Cerebellar cortex (tissue), 1 donor: ENCODE data around the gene BLVRB.
A peak's percentile ranks its signal among the peaks of the same experiment; 100 is the strongest.
"Not testable (repeated sequence)": the region's sequence is repeated elsewhere in the genome, so short reads cannot be mapped to it uniquely, and the experiment has no call there.

Source experiments
- DNase-seq: peaks from one replicate; pipeline ENCODE4 v3.0.0-alpha.2; 2015; ENCODE audit warnings: low spot score

BLVRB gene

DNA sequence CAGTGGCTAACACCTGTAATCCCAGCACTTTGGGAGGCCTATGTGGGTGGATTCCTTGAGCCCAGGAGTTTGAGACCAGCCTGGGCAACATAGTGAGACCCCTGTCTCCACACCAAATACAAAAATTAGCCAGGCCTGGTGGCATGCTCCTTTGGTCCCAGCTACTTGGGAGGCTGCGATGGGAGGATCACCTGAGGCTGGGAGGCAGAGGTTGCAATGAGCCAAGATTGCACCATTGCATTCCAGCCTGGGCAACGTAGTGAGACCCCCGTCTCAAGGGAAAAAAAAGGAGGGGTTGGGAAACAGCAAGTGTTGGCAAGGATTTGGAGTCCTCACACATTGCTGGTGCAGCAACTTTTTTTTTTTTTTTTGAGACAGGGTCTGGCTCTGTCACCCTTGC, 20.5 kb upstream of the BLVRB start:
- no peak for DNase-seq

DNA sequence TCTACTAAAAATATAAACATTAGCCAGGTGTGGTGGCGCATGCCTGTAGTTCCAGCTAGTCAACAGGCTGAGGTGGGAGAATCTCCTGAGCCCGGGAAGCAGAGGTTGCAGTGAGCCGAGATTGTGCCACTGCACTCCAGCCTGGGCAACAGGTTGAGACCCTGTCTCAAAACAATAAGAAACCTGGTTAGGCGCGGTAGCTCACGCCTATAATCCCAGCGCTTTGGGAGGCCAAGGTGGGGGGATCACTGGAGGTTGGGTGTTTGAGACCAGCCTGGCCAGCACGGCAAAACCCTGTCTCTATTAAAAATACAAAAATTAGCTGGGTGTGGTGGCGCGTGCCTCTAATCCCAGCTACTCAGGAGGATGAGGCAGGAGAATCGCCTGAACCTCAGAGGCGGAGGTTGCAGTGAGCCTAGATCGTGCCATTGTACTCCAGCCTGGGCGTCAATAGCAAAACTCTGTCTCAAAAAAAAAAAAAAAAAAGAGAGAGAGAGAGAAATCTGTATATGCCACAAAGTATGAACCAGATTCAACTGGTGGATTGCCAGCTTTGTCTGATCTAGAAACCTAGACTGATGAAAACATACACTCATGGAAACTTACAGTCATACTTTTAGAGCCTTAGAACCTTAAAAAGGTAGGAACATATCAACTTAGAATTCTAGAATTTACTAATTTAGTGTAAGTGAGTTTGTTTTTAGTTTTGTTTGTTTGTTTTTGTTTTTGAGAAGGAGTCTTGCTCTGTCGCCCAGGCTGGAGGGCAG, 10.5 kb upstream of the BLVRB start:
- not testable (repeated sequence) for DNase-seq

DNA sequence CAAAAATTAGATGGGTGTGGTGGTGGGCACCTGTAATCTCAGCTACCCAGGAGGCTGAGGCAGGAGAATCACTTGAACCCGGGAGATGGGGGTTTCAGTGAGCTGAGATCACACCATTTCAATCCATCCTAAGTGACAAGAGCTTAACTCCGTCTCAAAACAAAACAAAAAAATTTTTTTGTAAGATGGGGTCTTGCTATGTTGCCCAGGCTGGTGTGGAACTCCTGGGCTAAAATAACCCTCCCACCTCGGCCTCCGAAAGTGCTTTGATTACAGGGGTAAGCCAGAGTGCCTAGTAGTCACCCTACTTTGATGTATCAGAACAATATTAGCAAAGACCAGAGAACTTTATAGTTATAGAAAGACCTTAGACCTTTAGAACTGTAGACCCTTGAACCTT, 9.2 kb upstream of the BLVRB start:
- DNase-seq: no peak

DNA sequence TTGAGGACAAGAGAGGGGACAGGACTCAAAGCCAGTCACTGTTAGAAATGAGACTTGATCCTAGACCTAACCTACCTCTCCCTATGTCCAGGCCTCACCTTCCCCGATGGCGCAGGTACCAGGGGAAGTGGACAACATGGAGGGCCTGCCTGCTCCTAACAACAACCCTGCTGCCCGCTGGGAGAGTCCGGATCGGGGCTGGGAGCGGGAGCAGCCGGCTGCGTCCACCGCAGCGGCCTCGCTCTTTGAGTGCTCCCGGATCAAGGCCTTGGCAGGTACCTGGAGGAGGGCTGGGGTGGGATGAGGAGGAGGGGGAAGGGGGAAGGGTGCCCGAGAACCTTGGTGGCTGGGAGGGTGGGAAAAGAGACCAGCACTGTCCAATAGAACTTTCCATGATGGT, 7.0 kb upstream of the BLVRB start:
- no peak for DNase-seq

DNA sequence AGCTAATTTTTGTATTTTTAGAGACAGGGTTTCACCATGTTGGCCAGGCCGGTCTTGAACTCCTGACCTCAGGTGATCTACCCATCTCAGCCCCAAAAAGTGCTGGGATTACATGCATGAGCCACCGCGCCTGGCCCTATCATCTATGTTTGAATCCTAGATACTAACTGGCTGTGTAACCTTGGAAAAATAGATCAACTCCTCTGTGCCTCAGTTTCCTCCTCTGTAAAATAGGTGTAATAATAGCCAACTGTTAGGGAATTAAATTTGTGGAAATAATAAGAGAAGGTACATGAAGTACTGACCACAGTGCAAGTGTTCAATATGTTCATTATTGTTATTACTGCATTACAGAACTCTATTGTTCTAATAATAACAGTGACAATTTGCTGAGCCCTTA, 5.6 kb upstream of the BLVRB start:
- DNase-seq: no peak

DNA sequence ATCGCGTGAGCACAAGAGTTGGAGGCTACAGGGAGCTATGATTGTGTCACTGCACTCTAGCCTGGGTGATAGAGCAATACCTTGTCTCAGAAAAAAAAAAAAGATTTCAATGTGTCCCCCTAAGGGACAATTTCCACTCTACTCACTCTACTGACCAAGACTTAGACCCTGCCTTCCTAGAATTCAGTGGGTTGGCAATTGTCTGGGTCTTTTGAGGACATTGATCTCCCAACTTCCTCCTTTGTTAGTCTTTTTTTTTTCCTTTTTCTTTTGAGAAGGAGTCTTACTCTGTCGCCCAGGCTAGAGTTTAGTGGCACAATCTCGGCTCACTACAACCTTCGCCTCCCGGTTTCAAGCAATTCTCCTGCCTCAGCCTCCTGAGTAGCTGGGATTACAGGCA, 3.5 kb upstream of the BLVRB start:
- DNase-seq: no peak

DNA sequence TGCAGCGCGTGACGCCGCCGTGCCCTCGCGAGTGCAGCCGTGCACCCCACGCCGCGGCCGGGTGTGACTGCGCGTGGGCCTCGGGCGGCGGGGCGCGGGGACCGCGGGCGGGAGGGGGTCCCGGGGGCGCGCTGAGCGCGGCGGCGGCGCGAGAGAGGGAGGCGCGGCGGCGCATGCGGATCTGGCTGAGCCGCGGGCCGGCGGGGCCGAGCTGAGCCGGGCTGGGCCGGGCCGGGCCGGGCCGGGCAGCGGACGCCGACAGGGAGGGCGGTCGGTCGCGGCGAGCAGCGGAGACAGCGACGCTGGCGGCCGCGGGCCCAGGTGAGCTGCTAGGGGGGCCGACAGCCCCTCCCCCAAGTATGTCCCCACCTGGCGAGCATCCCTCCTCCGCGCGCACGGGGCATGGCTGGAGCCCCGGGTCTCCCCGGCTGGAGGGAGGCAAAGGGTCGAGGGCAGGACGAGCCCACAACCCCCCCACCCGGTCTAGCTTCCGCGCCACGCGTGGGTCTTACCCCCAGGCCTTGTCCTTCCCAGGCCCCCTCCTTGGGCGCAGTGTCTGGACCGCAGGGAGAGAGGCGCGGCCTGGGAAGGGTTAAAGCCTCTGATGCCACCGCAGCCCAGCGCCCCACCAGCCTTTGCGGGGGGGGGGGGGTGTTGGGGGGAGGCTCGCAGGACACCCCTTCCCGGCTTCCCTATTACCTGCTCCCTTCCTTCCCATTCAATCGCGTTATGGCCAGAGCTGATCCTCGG, 1.6 kb upstream of the BLVRB start, which contains the start of gene SPTBN4:
Gene SPTBN4 (plus strand): TSS at position 17 of the 750 bp plus-strand sequence. CDS start 5,621 bp downstream, outside the sequence.
- DNase-seq: no peak

DNA sequence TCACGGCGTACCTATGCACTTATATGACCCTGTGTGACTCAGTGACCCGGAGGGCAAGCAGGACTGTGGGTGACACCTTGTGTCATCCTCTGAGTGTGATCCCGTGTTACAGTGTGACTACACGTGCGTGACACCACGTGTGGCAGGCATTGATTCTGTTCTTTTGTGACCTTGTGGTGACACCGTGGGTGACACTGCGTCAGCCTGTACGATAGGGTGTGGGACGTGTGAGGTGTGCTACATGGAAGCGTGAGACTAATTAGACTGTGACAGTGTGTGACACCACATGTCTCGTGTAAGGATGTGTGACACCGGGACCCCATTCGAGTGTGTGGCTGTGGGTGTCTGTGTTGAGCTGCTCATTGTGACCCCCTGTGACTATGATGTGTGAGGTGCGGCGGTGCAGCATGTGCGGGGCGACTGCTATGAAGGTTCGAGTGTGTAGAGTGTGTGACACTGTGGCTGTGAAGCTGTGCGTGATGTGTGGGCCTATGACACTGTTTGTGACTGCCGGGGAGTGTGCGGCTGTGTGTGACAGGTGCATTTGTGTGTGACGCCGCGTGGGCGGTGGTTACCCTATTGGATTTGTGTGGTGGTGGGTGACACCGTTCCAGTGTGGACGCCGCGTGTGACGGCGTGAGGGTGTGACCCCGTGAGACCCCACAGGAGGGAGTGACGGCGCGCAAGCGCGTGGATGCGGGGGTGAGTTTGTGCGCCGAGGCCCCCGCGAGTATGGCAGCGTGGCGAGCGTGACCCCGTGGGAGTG, 857 bp upstream of the BLVRB start:
- no peak for DNase-seq

DNA sequence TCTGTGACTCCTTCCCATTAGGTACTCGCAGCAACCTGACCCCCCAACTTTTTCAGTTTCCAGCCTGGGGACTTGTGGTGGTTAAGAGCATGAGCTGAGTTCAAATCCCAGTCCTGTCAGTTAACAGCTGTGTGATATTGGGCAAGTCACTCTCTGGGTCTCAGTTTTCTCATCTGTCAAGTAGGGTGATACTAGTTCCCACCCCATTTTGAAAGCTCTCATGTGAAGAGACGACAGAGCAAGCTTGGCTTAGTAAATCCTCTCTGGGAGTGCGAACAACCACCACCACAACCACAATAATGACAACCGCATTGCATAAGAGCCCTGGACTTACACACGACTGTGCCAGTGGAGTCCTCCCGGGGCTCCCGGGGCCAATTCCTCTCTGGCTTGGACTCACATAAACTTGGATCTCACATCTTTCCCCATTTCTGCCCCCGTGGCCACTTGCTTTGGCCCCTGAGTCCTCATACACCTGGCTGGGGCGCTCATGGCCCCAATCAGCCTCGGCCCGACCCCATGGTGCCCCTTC, 454 bp downstream of the BLVRB start:
- peak; percentile 42 for DNase-seq

DNA sequence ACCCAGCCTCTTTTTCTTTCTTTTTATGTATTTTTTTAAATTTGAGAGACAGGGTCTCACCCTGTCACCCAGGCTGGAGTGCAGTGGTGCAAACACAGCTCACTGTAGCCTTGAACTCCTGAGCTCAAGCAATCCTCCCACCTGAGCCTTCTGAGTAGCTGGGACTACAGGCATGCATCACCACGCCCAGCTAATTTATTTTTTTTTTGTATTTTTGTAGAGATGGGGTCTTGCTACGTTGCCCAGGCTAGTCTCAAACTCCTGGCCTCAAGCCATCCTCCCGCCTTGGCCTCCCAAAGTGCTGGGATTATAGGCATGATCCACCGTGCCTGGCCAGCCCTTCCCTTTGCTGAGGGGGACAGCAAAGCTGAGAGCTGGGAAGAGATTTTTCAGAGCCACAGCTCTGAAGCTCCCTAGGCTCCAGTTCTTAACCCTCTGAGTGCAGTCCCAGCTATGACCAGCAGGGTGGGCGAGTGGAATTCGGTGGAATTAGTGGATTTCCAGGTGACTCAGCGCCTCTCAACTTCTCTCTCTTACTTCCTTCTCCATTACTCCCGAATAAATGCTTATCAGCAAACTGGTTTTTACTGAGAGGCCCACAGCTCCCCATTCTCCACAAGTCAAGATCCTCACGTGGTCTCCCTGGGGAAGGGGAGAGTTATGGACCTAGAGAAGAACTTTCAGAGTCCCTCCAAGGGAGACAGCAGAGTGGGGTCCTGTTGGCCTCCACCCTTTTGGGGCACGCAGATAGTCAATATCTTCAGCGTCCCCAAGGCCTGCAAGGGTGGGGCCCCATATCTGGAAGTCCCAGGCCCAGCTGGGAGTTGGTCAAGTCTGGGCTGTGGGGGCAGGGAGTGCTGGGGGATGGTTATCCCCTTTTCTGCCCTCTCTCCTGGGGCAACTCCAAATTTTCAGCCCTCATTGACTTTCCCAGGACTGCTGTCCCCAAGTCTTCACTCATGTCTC, 1.2 kb downstream of the BLVRB start:
- peak; percentile 90 for DNase-seq

DNA sequence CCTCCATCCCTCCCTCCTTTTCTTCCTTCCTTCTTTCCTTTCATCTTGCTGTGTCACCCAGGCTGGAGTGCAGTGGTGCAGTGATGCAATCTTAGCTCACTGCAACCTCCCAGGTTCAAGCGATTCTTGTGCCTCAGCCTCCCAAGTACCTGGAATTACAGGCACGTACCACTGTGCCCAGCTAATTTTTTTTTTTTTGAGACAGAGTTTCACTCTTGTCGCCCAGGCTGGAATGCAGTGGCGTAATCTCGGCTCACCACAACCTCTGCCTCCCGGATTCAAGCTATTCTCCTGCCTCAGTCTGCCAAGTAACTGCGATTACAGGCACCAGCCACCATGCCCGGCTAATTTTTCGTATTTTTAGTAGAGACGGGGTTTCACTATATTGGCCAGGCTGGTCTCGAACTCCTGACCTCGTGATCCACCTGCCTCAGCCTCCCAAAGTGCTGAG, 1.9 kb downstream of the BLVRB start:
- DNase-seq: not testable (repeated sequence)

DNA sequence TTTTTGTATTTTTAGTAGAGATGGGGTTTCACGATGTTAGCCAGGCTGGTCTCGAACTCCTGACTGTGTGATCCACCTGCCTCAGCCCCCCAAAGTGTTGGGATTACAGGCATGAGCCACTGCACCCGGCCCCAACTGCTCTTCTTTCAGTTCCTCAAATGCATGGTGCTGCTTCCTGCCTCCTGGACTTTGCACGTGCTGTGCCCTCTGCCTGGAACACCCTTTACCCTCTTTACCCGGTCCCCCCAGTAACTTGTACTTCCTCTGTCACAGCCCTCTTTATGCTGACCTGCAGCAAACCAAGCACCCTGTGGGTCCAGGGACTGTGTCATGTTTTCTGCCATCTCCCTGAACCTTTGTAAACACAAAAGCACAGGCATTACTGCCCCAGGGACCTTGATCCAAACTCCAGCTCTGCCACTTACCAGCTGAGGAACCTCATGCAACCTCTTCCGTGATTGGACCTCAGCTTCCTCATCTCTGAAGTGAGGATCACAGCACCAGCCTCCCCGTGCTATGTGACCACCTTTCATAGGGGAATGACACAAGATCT, 3.8 kb downstream of the BLVRB start:
- no peak for DNase-seq

DNA sequence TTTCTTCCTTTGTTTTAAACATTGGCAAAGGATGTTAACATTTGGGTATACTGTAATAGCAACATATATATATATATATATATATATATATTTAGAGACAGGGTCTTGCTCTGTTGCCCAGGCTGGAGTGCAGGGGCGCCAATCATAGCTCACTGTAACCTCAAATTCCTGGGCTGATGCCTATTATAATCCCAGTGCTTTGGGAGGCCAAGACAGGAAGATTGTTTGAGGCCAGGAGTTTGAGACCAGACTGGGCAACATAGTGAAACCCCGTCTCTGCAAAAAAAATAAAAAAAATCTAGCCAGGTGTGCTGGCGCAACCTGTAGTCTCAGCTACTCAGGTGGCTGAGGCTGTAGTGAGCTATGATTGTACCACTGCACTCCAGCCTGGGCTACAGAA, 5.4 kb downstream of the BLVRB start:
- no peak for DNase-seq

DNA sequence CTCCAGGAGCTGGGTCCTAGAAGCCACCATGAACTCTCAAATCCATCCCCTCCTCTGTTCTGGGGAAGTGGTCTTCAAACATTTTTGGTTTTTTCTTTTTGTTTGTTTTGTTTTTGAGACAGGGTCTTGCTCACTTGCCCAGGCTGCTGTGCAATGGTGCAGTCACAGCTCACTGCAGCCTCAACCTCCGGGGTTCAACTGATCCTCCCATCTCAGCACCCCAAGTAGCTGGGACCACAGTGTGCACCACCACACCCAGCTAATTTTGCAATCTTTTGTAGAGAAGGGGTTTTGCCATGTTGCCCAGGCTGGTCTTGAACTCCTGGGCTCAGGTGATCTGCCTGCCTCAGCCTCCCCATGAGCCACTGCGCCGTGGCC, 7.0 kb downstream of the BLVRB start:
- no peak for DNase-seq

DNA sequence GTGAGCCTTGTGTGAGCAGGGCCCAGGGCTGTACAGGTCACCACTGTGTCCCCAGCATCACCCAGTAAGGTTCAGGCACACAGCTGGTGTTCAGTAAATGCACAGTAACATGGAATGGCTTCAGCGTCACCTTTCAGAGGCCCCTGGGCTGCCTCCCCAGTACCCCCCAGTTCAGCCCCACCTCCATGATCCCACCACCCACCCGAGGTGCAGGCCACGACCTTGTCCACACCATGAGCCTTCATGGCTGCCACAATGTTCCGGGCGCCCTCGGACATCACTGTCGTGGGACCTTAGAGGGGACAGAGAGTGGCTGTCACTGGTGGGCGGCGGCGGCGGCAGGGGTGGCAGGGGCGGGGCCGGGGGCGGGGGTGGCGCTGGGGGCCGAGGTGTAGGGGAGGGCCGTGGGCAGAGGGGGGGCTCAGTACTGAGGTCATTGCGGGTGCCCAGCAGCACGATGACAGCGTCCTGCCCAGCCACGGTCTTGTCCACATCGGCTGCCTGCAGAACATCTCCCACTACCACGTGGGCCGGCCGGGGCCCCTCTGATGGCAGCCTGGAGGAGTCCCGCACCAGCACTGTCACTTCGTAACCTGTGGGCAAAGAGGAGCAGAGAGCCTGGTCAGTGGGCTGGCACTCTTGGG, 7.5 kb downstream of the BLVRB start:
- DNase-seq: no peak

DNA sequence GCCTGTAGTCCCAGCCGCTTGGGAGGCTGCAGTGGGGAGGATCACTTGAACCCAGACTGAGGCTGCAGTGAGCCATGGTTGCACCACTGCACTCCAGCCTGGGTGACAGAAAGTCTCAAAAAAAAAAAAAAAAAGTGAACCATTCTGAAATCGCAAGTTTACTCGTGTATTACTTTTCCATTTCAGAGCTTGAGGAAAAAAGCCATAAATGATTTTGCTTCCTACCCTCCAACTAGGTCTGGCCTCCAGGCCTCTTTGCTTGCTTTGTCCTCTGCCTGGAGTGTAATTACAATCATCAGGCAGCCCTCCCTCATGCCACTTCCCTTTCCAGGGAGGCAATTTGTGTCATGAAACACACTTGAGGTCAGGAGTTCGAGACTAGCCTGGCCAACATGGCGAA, 8.5 kb downstream of the BLVRB start:
- no peak for DNase-seq

DNA sequence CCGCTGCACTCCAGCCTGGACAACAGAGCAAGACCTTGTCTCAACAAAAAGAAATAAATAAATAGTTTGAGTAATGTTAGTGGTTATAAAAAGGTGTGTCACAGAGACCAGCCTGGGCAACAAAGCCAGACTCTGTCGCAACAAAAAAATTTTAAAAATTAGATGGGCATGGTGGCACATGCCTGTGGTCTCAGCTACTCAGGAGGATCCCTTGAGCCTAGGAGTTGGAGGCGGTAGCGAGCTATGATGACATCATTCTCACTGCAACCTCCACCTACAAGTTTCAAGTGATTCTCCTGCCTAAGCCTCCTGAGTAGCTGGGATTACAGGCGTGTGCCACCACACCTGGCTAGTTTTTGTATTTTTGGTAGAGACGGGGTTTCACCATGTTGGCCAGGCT, 11.6 kb downstream of the BLVRB start:
- not testable (repeated sequence) for DNase-seq

DNA sequence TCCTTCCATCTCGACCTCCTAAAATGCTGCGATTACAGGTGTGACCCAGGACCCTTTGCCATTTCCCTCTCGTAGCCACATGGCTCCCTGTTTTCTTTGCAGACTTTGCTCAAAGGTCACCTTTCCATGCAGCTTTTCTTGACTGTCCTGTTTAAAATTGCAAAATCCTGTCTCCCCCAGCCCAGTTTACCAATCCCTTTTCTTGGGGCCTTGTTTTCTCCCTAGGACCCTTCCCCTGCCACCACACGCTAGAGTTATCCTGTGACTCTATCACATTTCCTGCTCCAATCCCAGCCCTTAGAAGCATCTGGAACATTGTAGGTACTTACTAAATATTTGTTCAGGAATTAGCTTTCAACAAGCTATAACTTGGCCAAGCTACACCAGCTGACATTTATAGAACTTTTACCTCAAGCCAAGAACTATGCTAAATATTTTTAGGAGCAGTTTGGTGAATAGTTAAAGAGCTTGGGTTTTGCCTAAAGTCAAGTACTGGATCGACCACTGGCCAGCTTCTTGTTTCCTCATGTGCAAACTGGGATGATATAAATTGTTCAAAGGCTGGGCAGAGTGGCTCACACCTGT, 12.3 kb downstream of the BLVRB start:
- DNase-seq: no peak

DNA sequence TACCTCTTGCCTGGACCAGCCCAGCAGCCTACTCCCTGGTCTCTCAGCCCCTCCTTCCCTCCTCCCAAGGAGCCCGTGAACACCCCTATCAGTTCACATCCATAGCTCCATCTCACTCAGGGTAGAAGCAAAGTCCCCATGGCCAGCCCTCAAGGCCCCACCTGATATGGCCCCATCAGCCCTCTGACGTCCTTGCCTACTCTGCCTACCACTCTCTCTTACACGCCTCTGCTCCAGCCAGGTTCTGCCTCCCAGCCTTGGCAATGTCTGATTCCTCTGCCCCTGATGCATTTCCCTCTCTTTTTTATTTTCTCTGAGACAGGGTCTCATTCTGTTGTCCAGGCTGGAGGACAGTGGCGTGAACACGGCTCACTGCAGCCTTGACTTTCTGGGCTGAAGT, 13.5 kb downstream of the BLVRB start:
- no peak for DNase-seq

DNA sequence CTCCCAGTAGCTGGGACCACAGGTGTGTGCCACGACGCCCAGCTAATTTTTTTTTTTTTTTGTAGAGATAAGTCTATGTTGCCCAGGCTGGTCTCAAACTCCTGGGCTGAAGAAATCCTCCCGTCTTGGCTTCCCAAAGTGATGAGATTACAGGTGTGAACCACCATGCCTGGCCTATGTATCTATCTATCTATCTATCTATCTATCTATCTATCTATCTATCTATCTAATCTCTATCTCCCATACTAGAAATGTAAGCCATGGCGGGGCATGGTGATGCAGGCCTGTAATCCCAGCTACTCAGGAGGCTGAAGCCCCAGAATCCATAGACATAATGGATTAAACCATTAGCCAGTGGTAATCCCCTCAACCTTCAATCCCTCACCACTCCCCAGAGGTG, 14.9 kb downstream of the BLVRB start:
- DNase-seq: no peak
